ENCODE measurements around the gene SHISAL2B.

GRCh38 chr5:64649512-64649911 lies 40.8 kb upstream of the SHISAL2B start:
- no peak for TF ChIP-seq POLR2AphosphoS5 (IDR thresholded peaks at IDR 0.05)
- TF ChIP-seq CTCF (IDR thresholded peaks at IDR 0.05) = no peak
- TF ChIP-seq EP300 (IDR thresholded peaks at IDR 0.05) = no peak

Measured in stomach (tissue), 4 donors.